ENCODE measurements around the gene HPGD. TPM values are rescaled to one million over a fixed set of nuclear protein-coding genes. Genes with fewer than 3 reads are reported as not detected.

The HPGD gene
- total RNA-seq, 1 experiment from 2014 or later = 1.7 TPM

GRCh38 chr4:174464949-174465348 lies 57.3 kb downstream of the HPGD start:
- no peaks in the 10 kb centered on the region for H3K27me3 ChIP-seq (replicated peaks; ENCODE audit: insufficient read depth, low read depth, low read length, poor library complexity)
- POLR2A ChIA-PET (ENCODE audit: low non-redundant PET) = no interaction called here
- no peaks in the 10 kb centered on the region for H3K4me1 ChIP-seq (ENCODE audit: insufficient read depth, low read length, poor library complexity, severe bottlenecking)
- CTCF ChIA-PET = no interaction called here
- BruUV-seq (replicated peaks) = no TSS peak
- no peaks in the 10 kb centered on the region for H3K9me3 ChIP-seq (ENCODE audit: low read depth, low read length, poor library complexity, severe bottlenecking)
- H3K4me3 ChIP-seq (ENCODE audit: low read depth, low read length, poor library complexity, severe bottlenecking) = no peak overlapping the region
- no peak overlapping the region for H3K27ac ChIP-seq (ENCODE audit: low read depth, low read length, poor library complexity, severe bottlenecking)
- DNase-seq (ENCODE audit: low spot score) = no peak
- no peaks in the 10 kb centered on the region for H3K36me3 ChIP-seq (ENCODE audit: insufficient read depth, low read length, poor library complexity, severe bottlenecking)
- intact Hi-C loops (cut with micrococcal nuclease; ENCODE audit: unreplicated experiment) = no loop called here
- no peak for TF ChIP-seq EZH2 (IDR thresholded peaks at IDR 0.05; ENCODE audit: borderline replicate concordance, low read depth, low read length, poor library complexity, severe bottlenecking)
- TF ChIP-seq, protein P1, sequence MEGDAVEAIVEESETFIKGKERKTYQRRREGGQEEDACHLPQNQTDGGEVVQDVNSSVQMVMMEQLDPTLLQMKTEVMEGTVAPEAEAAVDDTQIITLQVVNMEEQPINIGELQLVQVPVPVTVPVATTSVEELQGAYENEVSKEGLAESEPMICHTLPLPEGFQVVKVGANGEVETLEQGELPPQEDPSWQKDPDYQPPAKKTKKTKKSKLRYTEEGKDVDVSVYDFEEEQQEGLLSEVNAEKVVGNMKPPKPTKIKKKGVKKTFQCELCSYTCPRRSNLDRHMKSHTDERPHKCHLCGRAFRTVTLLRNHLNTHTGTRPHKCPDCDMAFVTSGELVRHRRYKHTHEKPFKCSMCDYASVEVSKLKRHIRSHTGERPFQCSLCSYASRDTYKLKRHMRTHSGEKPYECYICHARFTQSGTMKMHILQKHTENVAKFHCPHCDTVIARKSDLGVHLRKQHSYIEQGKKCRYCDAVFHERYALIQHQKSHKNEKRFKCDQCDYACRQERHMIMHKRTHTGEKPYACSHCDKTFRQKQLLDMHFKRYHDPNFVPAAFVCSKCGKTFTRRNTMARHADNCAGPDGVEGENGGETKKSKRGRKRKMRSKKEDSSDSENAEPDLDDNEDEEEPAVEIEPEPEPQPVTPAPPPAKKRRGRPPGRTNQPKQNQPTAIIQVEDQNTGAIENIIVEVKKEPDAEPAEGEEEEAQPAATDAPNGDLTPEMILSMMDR (conservative IDR thresholded peaks at IDR 0.05; ENCODE audit: low read depth, low read length) = no peak

DNA sequence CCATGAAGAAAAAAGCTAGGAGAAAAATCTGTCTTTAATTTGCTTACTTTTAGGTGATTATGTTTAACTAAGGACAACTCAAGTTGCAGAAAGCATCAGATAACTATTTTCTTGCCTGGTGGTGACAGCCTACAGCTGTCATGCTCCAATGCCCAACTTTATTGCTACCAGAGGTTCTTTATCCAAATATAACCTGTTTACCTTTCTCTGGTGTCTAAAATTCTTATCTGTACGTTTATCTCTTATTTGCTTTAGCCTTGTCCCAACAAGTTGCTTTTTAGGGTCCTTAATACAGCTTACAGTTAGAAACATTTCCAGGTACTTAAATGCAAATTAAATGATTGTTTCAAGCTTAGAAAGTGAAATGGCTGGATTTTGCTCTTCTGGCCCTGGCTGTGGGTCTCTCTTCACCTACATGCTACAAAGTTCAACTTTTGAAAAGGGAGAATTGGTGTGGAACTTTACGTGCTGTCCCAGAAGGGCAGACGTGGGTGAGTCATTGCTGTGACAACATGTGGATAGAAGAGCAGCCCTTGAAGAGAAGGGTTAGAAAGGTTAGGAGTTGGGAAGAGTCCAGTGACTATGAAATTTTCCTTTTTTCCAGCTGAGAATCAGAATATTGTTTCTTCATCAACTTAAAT lies 60.7 kb downstream of the HPGD start:
- BruUV-seq (replicated peaks) = no TSS peak
- intact Hi-C loops (cut with micrococcal nuclease; ENCODE audit: unreplicated experiment) = no loop called here
- CTCF ChIA-PET = no interaction called here
- Histone ChIP-seq H3K9me3 (ENCODE audit: low read depth, low read length, poor library complexity, severe bottlenecking) (no peaks in the 10 kb centered on the region), H3K4me3 (ENCODE audit: low read depth, low read length, poor library complexity, severe bottlenecking) (no peak overlapping the region), H3K27ac (ENCODE audit: low read depth, low read length, poor library complexity, severe bottlenecking) (no peak overlapping the region), H3K4me1 (ENCODE audit: insufficient read depth, low read length, poor library complexity, severe bottlenecking) (no peaks in the 10 kb centered on the region), H3K36me3 (ENCODE audit: insufficient read depth, low read length, poor library complexity, severe bottlenecking) (no peaks in the 10 kb centered on the region), H3K27me3 (replicated peaks; ENCODE audit: insufficient read depth, low read depth, low read length, poor library complexity) (no peaks in the 10 kb centered on the region)
- no peak for TF ChIP-seq EZH2 (IDR thresholded peaks at IDR 0.05; ENCODE audit: borderline replicate concordance, low read depth, low read length, poor library complexity, severe bottlenecking)
- TF ChIP-seq, protein P1 (conservative IDR thresholded peaks at IDR 0.05; ENCODE audit: low read depth, low read length) = no peak
- no peak for DNase-seq (ENCODE audit: low spot score)
- POLR2A ChIA-PET (ENCODE audit: low non-redundant PET) = no interaction called here

DNA sequence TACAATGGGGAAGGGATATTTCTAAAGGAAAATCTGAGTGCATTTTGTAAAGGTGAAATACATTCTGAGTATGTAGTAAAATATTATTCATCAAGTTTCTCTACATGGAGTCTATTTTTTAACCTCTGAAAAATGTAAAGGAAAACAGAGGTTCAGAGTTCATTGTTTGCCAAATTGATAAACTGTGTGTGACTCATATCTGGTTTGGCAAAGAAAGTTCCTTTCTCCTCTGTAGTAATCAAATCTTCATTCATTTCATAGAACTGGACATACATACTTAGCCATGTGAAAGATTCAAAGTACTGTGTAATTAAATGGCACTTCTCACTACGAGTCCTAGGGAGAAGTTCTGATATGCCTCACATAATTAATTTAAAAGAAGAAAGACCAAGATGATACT lies 61.6 kb downstream of the HPGD start:
- DNase-seq (ENCODE audit: low spot score) = no peak
- CTCF ChIA-PET = no interaction called here
- H3K36me3 ChIP-seq (ENCODE audit: insufficient read depth, low read length, poor library complexity, severe bottlenecking) = no peaks in the 10 kb centered on the region
- BruUV-seq (replicated peaks) = no TSS peak
- no peaks in the 10 kb centered on the region for H3K9me3 ChIP-seq (ENCODE audit: low read depth, low read length, poor library complexity, severe bottlenecking)
- H3K4me3 ChIP-seq (ENCODE audit: low read depth, low read length, poor library complexity, severe bottlenecking) = no peak overlapping the region
- TF ChIP-seq, protein P1 (conservative IDR thresholded peaks at IDR 0.05; ENCODE audit: low read depth, low read length) = no peak
- no peak for TF ChIP-seq EZH2 (IDR thresholded peaks at IDR 0.05; ENCODE audit: borderline replicate concordance, low read depth, low read length, poor library complexity, severe bottlenecking)
- no peak overlapping the region for H3K27ac ChIP-seq (ENCODE audit: low read depth, low read length, poor library complexity, severe bottlenecking)
- H3K4me1 ChIP-seq (ENCODE audit: insufficient read depth, low read length, poor library complexity, severe bottlenecking) = no peaks in the 10 kb centered on the region
- intact Hi-C loops (cut with micrococcal nuclease; ENCODE audit: unreplicated experiment) = no loop called here
- no peaks in the 10 kb centered on the region for H3K27me3 ChIP-seq (replicated peaks; ENCODE audit: insufficient read depth, low read depth, low read length, poor library complexity)
- POLR2A ChIA-PET (ENCODE audit: low non-redundant PET) = no interaction called here
